A549 (cell line): Measurements from ENCODE around the gene RIC3. TPM values are rescaled to one million over a fixed set of nuclear protein-coding genes. Genes with fewer than 3 reads are reported as not detected.

ENCODE experiments used
- ATAC-seq, 2 experiments: fragments of 200-7000 bp in 1 of 2; fragments of >200 bp in 1 of 2; cut with Nextera tagmentation in 1 of 2; cut with Tn5 transposase in 1 of 2; 3 replicates each; pipeline versions ENCODE4 v1.8.0 to v1.9.1; 2018 to 2020; ENCODE audit warnings: mild to moderate bottlenecking in 1 of 2, moderate library complexity in 1 of 2
- CTCF ChIA-PET: fragments of 300-600 bp; sonication (Branson Sonifier 250); formaldehyde crosslinking; extraction: SDS; loops from one replicate; lab custom pipeline; 2021; ENCODE audit warnings: antibody characterized with exemption, inconsistent platforms; lab: Yijun Ruan, JAX
- POLR2A ChIA-PET: fragments of 350-600 bp; formaldehyde crosslinking; extraction: SDS; loops from one replicate; lab custom pipeline; 2021; ENCODE audit warnings: antibody characterized with exemption, inconsistent platforms; lab: Yijun Ruan, JAX
- DNase-seq, 2 experiments: peaks; one replicate each; pipeline versions ENCODE4 v3.0.0 to v3.0.0-alpha.2; 2011 to 2016; ENCODE audit warnings: low read depth in 1 of 2, low spot score in 1 of 2
- FAIRE-seq: peaks from 2 replicates; lab custom pipeline; 2011; peaks lifted over from hg19 to GRCh38; lab: Jason Lieb, UNC
- H3K27ac ChIP-seq, 2 experiments: fragments of >200 bp; sonication (Bioruptor Twin); formaldehyde crosslinking; 3 replicates each; pipeline ENCODE4 v1.5.1; 2016 to 2017
- H3K4me1 ChIP-seq: fragments of >200 bp; sonication (Bioruptor Twin); formaldehyde crosslinking; 3 replicates; pipeline ENCODE4 v1.6.1; 2016
- H3K4me2 ChIP-seq: fragments of >200 bp; sonication (Bioruptor Twin); formaldehyde crosslinking; 3 replicates; pipeline ENCODE4 v1.6.1; 2016
- H3K4me3 ChIP-seq: fragments of >200 bp; sonication (Bioruptor Twin); formaldehyde crosslinking; 3 replicates; pipeline ENCODE4 v1.5.1; 2016
- H3K9me3 ChIP-seq: fragments of >200 bp; sonication (Bioruptor Twin); formaldehyde crosslinking; 3 replicates; pipeline ENCODE4 v1.6.1; 2016
- BCL3 ChIP-seq: fragments of >200 bp; sonication (Bioruptor Twin); formaldehyde crosslinking; IDR thresholded peaks from 3 replicates; pipeline ENCODE4 v1.6.1; 2016
- CBX2 ChIP-seq: fragments of 200-600 bp; sonication (generic); IDR thresholded peaks from 2 replicates; pipeline ENCODE4 v1.6.1; 2016; ENCODE audit warnings: low read depth, mild to moderate bottlenecking, borderline replicate concordance
- CEBPB ChIP-seq, 2 experiments: fragments of >200 bp in 1 of 2; sonication (Bioruptor Twin) in 1 of 2; formaldehyde crosslinking in 1 of 2; IDR thresholded peaks; 2 replicates each; pipeline ENCODE4 v1.6.1; 2012 to 2016
- FOSL2 ChIP-seq, 2 experiments: fragments of 450-650 bp in 1 of 2; fragments of >200 bp in 1 of 2; sonication (Bioruptor Twin) in 1 of 2; formaldehyde crosslinking; IDR thresholded peaks; 2 replicates each; pipeline versions ENCODE4 v1.5.0 to v1.6.1; 2016 to 2020; ENCODE audit warnings: mild to moderate bottlenecking in 1 of 2, moderate library complexity in 1 of 2
- FOXS1 ChIP-seq: fragments of 250-450 bp; sonication (Bioruptor Pico); IDR thresholded peaks from 2 replicates; pipeline ENCODE4 v1.5.0; 2020; ENCODE audit warnings: mild to moderate bottlenecking, moderate library complexity
- GATA3 ChIP-seq: IDR thresholded peaks from 2 replicates; pipeline ENCODE4 v1.6.1; 2012; ENCODE audit warnings: borderline replicate concordance
- HES2 ChIP-seq: fragments of >200 bp; sonication (Bioruptor Twin); formaldehyde crosslinking; IDR thresholded peaks from 2 replicates; pipeline ENCODE4 v1.6.1; 2016
- HEYL ChIP-seq: fragments of 250-450 bp; sonication (Bioruptor Pico); IDR thresholded peaks from 2 replicates; pipeline ENCODE4 v1.8.0; 2021; ENCODE audit warnings: mild to moderate bottlenecking, moderate library complexity
- HMGXB4 ChIP-seq: fragments of 250-450 bp; sonication (Bioruptor Pico); IDR thresholded peaks from 2 replicates; pipeline ENCODE4 v1.5.0; 2021; ENCODE audit warnings: mild to moderate bottlenecking, moderate library complexity, borderline replicate concordance
- HOXB13 ChIP-seq: fragments of 250-450 bp; sonication (Bioruptor Pico); IDR thresholded peaks from 2 replicates; pipeline ENCODE4 v1.5.0; 2020; ENCODE audit warnings: low read depth, mild to moderate bottlenecking, moderate library complexity
- KDM5A ChIP-seq: fragments of 200-600 bp; sonication (generic); IDR thresholded peaks from 2 replicates; pipeline ENCODE4 v1.6.1; 2016; ENCODE audit warnings: antibody characterized with exemption, mild to moderate bottlenecking
- MAFK ChIP-seq: fragments of 450-650 bp; IDR thresholded peaks from 2 replicates; pipeline ENCODE4 v1.6.1; 2014; ENCODE audit not compliant: partially characterized antibody
- MAZ ChIP-seq: fragments of 150-350 bp; IDR thresholded peaks from 2 replicates; pipeline ENCODE4 v1.6.1; 2014; ENCODE audit warnings: antibody characterized with exemption, low read depth, low read length, borderline replicate concordance
- MYC ChIP-seq: IDR thresholded peaks from 2 replicates; pipeline ENCODE4 v1.6.1; 2012; ENCODE audit warnings: mild to moderate bottlenecking, inconsistent platforms, low read length, improper control_type of control experiment, borderline replicate concordance
- NFE2L2 ChIP-seq: fragments of 150-350 bp; conservative IDR thresholded peaks from 2 replicates; pipeline ENCODE4 v1.6.1; 2014; ENCODE audit warnings: low read length
- NR3C1 ChIP-seq: fragments of >200 bp; sonication (Bioruptor Twin); formaldehyde crosslinking; IDR thresholded peaks from 3 replicates; pipeline ENCODE4 v1.6.1; 2017
- PHF8 ChIP-seq: fragments of 200-600 bp; sonication (generic); IDR thresholded peaks from 2 replicates; pipeline ENCODE4 v1.6.1; 2016; ENCODE audit warnings: low read depth, mild to moderate bottlenecking, antibody characterized with exemption, moderate library complexity, borderline replicate concordance
- POLR2A ChIP-seq: IDR thresholded peaks from 2 replicates; pipeline ENCODE4 v1.6.1; 2012; ENCODE audit warnings: mild to moderate bottlenecking, low read length
- POLR2AphosphoS2 ChIP-seq: conservative IDR thresholded peaks from 2 replicates; pipeline ENCODE4 v1.6.1; 2012; ENCODE audit warnings: low read length, improper control_type of control experiment, inconsistent platforms
- RCOR1 ChIP-seq: fragments of 150-350 bp; IDR thresholded peaks from 2 replicates; pipeline ENCODE4 v1.6.1; 2014; ENCODE audit warnings: antibody characterized with exemption, low read length, low read depth
- RNF2 ChIP-seq: fragments of 200-600 bp; sonication (generic); IDR thresholded peaks from 2 replicates; pipeline ENCODE4 v1.6.1; 2016; ENCODE audit warnings: low read depth, mild to moderate bottlenecking, antibody characterized with exemption, moderate library complexity, borderline replicate concordance
- ZFP36 ChIP-seq: fragments of 450-650 bp; IDR thresholded peaks from 2 replicates; pipeline ENCODE4 v1.6.1; 2014; ENCODE audit warnings: borderline replicate concordance; ENCODE audit not compliant: partially characterized antibody
- WGBS: methylation state at CpG from one replicate; pipeline ENCODE4 v1.1.6; 2017; ENCODE audit errors: missing lambda C conversion rate; 5-methylcytosine and 5-hydroxymethylcytosine counted together
- polyA plus RNA-seq, 4 experiments: library from polyadenylated mRNA; depleted of rRNA in 3 of 4; stranded (reverse); fragments of >200 nt; fragmentation: RNase III in 1 of 4; extraction: RNeasy Plus Mini Kit Qiagen cat#74134 plus additional on column Dnase treatment in 1 of 4; gene quantifications; 2 replicates in 3 of 4; 3 replicates in 1 of 4; pipeline ENCODE4 v1.2.3, GENCODE V29; 2011 to 2017

RIC3 gene
- polyA plus RNA-seq, 2 of the 4 experiments (the other 2 are of a cell fraction), result 1.7 to 3.2 TPM

GRCh38 chr11:8199676-8200075, 30.9 kb upstream of the RIC3 start:
- ChIA-PET CTCF (interaction anchor here (2.7 kb wide), 1 partner anchor 9 kb away, joined by 7 read pairs; no protein-coding TSS in a partner anchor), POLR2A (no interaction called here)
- no peak overlapping the region for H3K4me2 ChIP-seq
- WGBS, result 0% methylated on average over 2 of the region's 2 CpGs
- H3K27ac ChIP-seq, result no peak overlapping the region
- no peaks in the 10 kb centered on the region for H3K9me3 ChIP-seq
- DNase-seq (no peak), ATAC-seq (no peak), FAIRE-seq (no peak)
- TF ChIP-seq MAFK, result no peak
- TF ChIP-seq HEYL (CRISPR knock-in tag), result no peak
- TF ChIP-seq MYC, result no peak
- TF ChIP-seq HOXB13 (CRISPR knock-in tag), result no peak
- TF ChIP-seq BCL3, result no peak
- no peak for TF ChIP-seq FOSL2 (IDR thresholded peaks at IDR 0.05)
- no peak for TF ChIP-seq FOSL2 (CRISPR knock-in tag; IDR thresholded peaks at IDR 0.05)
- no peaks in the 10 kb centered on the region for H3K4me1 ChIP-seq
- no peak overlapping the region for H3K4me3 ChIP-seq

GRCh38 chr11:8196749-8197148, 27.9 kb upstream of the RIC3 start:
- no peak for TF ChIP-seq MAFK
- no peak for TF ChIP-seq RCOR1
- TF ChIP-seq MAZ, result no peak
- TF ChIP-seq HES2, result no peak
- TF ChIP-seq KDM5A, result no peak
- no peak for TF ChIP-seq HEYL (CRISPR knock-in tag)
- no peak for TF ChIP-seq POLR2AphosphoS2
- TF ChIP-seq HOXB13 (CRISPR knock-in tag), result no peak
- TF ChIP-seq ZFP36, result no peak
- no peak for TF ChIP-seq POLR2A
- no peak for TF ChIP-seq NR3C1
- no peak for TF ChIP-seq PHF8
- no peak for TF ChIP-seq GATA3
- TF ChIP-seq NFE2L2, result no peak
- no peak for TF ChIP-seq FOXS1 (CRISPR knock-in tag)
- no peak for TF ChIP-seq CEBPB (IDR thresholded peaks at IDR 0.05)
- no peak for TF ChIP-seq BCL3
- Histone ChIP-seq H3K4me3 (no peak overlapping the region), H3K9me3 (no peaks in the 10 kb centered on the region), H3K4me2 (no peak overlapping the region), H3K4me1 (no peaks in the 10 kb centered on the region), H3K27ac (no peak overlapping the region)
- no peak for DNase-seq
- FAIRE-seq, result no peak
- POLR2A ChIA-PET, result no interaction called here
- no peak for ATAC-seq
- CTCF ChIA-PET, result interaction anchor here (0.8 to 5.6 kb wide), 7 partner anchors 8 to 370 kb away, joined by 3 to 70 read pairs (median 6); partner anchors contain the start of gene LMO1

GRCh38 chr11:8194956-8195355, 26.1 kb upstream of the RIC3 start:
- TF ChIP-seq HMGXB4, result no peak
- TF ChIP-seq CBX2, result no peak
- TF ChIP-seq FOXS1 (CRISPR knock-in tag), result no peak
- TF ChIP-seq RCOR1, result no peak
- TF ChIP-seq RNF2, result no peak
- TF ChIP-seq, all 56 proteins: peak for 0
- H3K4me3 ChIP-seq, result no peak overlapping the region
- POLR2A ChIA-PET, result no interaction called here
- CTCF ChIA-PET, result interaction anchor here (0.6 to 5.6 kb wide), 11 partner anchors 9 to 373 kb away, joined by 3 to 70 read pairs (median 7); partner anchors contain the start of gene LMO1
- H3K4me1 ChIP-seq, result no peaks in the 10 kb centered on the region
- FAIRE-seq, result no peak
- no peak for ATAC-seq
- DNase-seq, result no peak
- H3K9me3 ChIP-seq, result no peaks in the 10 kb centered on the region
- H3K27ac ChIP-seq, result no peak overlapping the region
- 5% methylated on average over 4 of the region's 4 CpGs for WGBS
- no peak overlapping the region for H3K4me2 ChIP-seq
